Frontal cortex (tissue), 4 donors: Measurements from ENCODE around the gene THOC6. TPM values are rescaled to one million over a fixed set of nuclear protein-coding genes. Genes with fewer than 3 reads are reported as not detected.

Source experiments
- DNase-seq, 2 donors: peaks; one replicate each; pipeline ENCODE4 v3.0.0; 2012; ENCODE audit warnings: low spot score in 2 of 2
- FAIRE-seq: peaks from 2 replicates; lab custom pipeline; 2012; peaks lifted over from hg19 to GRCh38; lab: Jason Lieb, UNC
- total RNA-seq: library from RNA; depleted of rRNA; stranded (reverse); fragments of >200 nt; gene quantifications from one replicate; pipeline ENCODE4 v1.2.3, GENCODE V29; 2014
- donor health status: control.
- donor health status: control.
- donor health status: control.

Gene THOC6
- total RNA-seq, 1 donor from 2014 or later, result 6.1 TPM

- FAIRE-seq (no peak), DNase-seq (peak; percentile 81 to 87)
Measured at GRCh38 chr16:3027983-3028715, 4.3 kb downstream of the THOC6 start.

- FAIRE-seq (no peak), DNase-seq (no peak)
Measured at GRCh38 chr16:3028716-3029319, 5.0 kb downstream of the THOC6 start.

- FAIRE-seq, result no peak
- no peak for DNase-seq
Measured at GRCh38 chr16:3029491-3030221, 5.8 kb downstream of the THOC6 start.

GRCh38 chr16:3030222-3031212 lies 6.7 kb downstream of the THOC6 start:
- FAIRE-seq (no peak), DNase-seq (no peak)

- FAIRE-seq (no peak), DNase-seq (no peak)
Measured at GRCh38 chr16:3032624-3033023, 8.8 kb downstream of the THOC6 start.

GRCh38 chr16:3035289-3035971 lies 11.6 kb downstream of the THOC6 start:
- no peak for FAIRE-seq
- no peak for DNase-seq

- FAIRE-seq (no peak), DNase-seq (no peak)
Measured at GRCh38 chr16:3035972-3036725, 12.3 kb downstream of the THOC6 start.

- FAIRE-seq (no peak), DNase-seq (no peak)
Measured at GRCh38 chr16:3036726-3037315, 13.0 kb downstream of the THOC6 start, which contains the start of gene BICDL2. BICDL2 (minus strand) TSS chr16:3036944; CDS start chr16:3035496, 1,448 bp downstream.

- no peak for FAIRE-seq
- no peak for DNase-seq
Measured at GRCh38 chr16:3038256-3038655, 14.4 kb downstream of the THOC6 start.

- FAIRE-seq, result no peak
- no peak for DNase-seq
Measured at GRCh38 chr16:3038896-3039295, 15.1 kb downstream of the THOC6 start.

GRCh38 chr16:3042376-3042775 lies 18.5 kb downstream of the THOC6 start:
- DNase-seq, result no peak
- no peak for FAIRE-seq

GRCh38 chr16:3044708-3045107 lies 20.9 kb downstream of the THOC6 start:
- DNase-seq (no peak), FAIRE-seq (no peak)

GRCh38 chr16:3045758-3046640 lies 22.2 kb downstream of the THOC6 start, which contains the start of gene MMP25:
MMP25 (plus strand) TSS chr16:3046561; CDS start chr16:3046918, 357 bp downstream.
- DNase-seq (peak in 1 of 2 donors; percentile 53), FAIRE-seq (no peak)

GRCh38 chr16:3046641-3047386 lies 23.0 kb downstream of the THOC6 start:
- FAIRE-seq, result no peak
- peak; percentile 19 to 44 for DNase-seq

- FAIRE-seq (no peak), DNase-seq (no peak)
Measured at GRCh38 chr16:3047387-3047720, 23.5 kb downstream of the THOC6 start.

GRCh38 chr16:3049921-3050481 lies 26.2 kb downstream of the THOC6 start:
- no peak for DNase-seq
- FAIRE-seq, result no peak
